HEK293 (cell line): ENCODE measurements around the gene ADH1C.

Source experiments
- ATF2 ChIP-seq: fragments of 450-650 bp; formaldehyde crosslinking; IDR thresholded peaks from 2 replicates; pipeline ENCODE4 v1.5.1; 2016; ENCODE audit warnings: missing biosample characterization, missing genetic modification characterization, low read depth
- EGR2 ChIP-seq: fragments of 450-650 bp; formaldehyde crosslinking; IDR thresholded peaks from 2 replicates; pipeline ENCODE4 v1.5.1; 2016; ENCODE audit warnings: low read depth, missing biosample characterization, missing genetic modification characterization
- HOXA7 ChIP-seq: sonication (generic); formaldehyde crosslinking; IDR thresholded peaks from 2 replicates; pipeline ENCODE4 v1.8.1; 2022; ENCODE audit warnings: missing genetic modification reagents, borderline replicate concordance
- SP2 ChIP-seq: fragments of 450-650 bp; formaldehyde crosslinking; IDR thresholded peaks from 2 replicates; pipeline ENCODE4 v1.5.1; 2016; ENCODE audit warnings: missing biosample characterization, missing genetic modification characterization
- SP7 ChIP-seq: fragments of 450-650 bp; formaldehyde crosslinking; IDR thresholded peaks from 2 replicates; pipeline ENCODE4 v1.5.1; 2016; ENCODE audit warnings: missing biosample characterization, missing genetic modification characterization
- ZBTB7A ChIP-seq: fragments of 450-650 bp; formaldehyde crosslinking; IDR thresholded peaks from 2 replicates; pipeline ENCODE4 v1.5.1; 2016; ENCODE audit warnings: low read depth, missing biosample characterization, missing genetic modification characterization
- ZNF248 ChIP-seq: fragments of 450-650 bp; formaldehyde crosslinking; IDR thresholded peaks from 2 replicates; pipeline ENCODE4 v1.5.1; 2017; ENCODE audit warnings: missing biosample characterization, missing genetic modification characterization
- ZNF274 ChIP-seq, 2 experiments: fragments of 200-500 bp in 1 of 2; fragments of 450-650 bp in 1 of 2; sonication (Bioruptor generic) in 1 of 2; formaldehyde crosslinking in 1 of 2; IDR thresholded peaks; 2 replicates each; pipeline versions ENCODE4 v1.5.1 to v1.6.1; 2014 to 2016; ENCODE audit warnings: borderline replicate concordance in 1 of 2, inconsistent platforms in 1 of 2, low read length in 1 of 2, missing biosample characterization in 1 of 2, missing genetic modification characterization in 1 of 2
- ZNF324 ChIP-seq: fragments of 450-650 bp; formaldehyde crosslinking; IDR thresholded peaks from 2 replicates; pipeline ENCODE4 v1.5.1; 2016; ENCODE audit warnings: missing biosample characterization, missing genetic modification characterization
- ZNF404 ChIP-seq: fragments of 450-650 bp; formaldehyde crosslinking; IDR thresholded peaks from 2 replicates; pipeline ENCODE4 v1.5.1; 2017; ENCODE audit warnings: missing biosample characterization, missing genetic modification characterization
- ZNF416 ChIP-seq: fragments of 450-650 bp; formaldehyde crosslinking; IDR thresholded peaks from 2 replicates; pipeline ENCODE4 v1.5.1; 2016; ENCODE audit warnings: missing biosample characterization, missing genetic modification characterization
- ZNF692 ChIP-seq: fragments of 450-650 bp; formaldehyde crosslinking; IDR thresholded peaks from 2 replicates; pipeline ENCODE4 v1.5.1; 2016; ENCODE audit warnings: missing biosample characterization, missing genetic modification characterization
- ZNF747 ChIP-seq: fragments of 450-650 bp; formaldehyde crosslinking; IDR thresholded peaks from 2 replicates; pipeline ENCODE4 v1.5.1; 2016; ENCODE audit warnings: missing biosample characterization, missing genetic modification characterization
- TF ChIP-seq, protein P1 (sequence below): fragments of 450-650 bp; formaldehyde crosslinking; IDR thresholded peaks from 2 replicates; pipeline ENCODE4 v1.5.1; 2016; ENCODE audit warnings: missing biosample characterization, missing genetic modification characterization

GRCh38 chr4:99351487-99351886 is 1.1 kb downstream of the ADH1C start:
- TF ChIP-seq, protein P1, sequence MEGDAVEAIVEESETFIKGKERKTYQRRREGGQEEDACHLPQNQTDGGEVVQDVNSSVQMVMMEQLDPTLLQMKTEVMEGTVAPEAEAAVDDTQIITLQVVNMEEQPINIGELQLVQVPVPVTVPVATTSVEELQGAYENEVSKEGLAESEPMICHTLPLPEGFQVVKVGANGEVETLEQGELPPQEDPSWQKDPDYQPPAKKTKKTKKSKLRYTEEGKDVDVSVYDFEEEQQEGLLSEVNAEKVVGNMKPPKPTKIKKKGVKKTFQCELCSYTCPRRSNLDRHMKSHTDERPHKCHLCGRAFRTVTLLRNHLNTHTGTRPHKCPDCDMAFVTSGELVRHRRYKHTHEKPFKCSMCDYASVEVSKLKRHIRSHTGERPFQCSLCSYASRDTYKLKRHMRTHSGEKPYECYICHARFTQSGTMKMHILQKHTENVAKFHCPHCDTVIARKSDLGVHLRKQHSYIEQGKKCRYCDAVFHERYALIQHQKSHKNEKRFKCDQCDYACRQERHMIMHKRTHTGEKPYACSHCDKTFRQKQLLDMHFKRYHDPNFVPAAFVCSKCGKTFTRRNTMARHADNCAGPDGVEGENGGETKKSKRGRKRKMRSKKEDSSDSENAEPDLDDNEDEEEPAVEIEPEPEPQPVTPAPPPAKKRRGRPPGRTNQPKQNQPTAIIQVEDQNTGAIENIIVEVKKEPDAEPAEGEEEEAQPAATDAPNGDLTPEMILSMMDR, result no peak
- TF ChIP-seq ZNF747 (tag by site-specific recombination), result no peak
- no peak for TF ChIP-seq ZNF274 (IDR thresholded peaks at IDR 0.05; ENCODE audit: low read length)
- TF ChIP-seq ZNF274 (tag by site-specific recombination; IDR thresholded peaks at IDR 0.05; ENCODE audit: borderline replicate concordance), result no peak
- no peak for TF ChIP-seq ZNF404
- no peak for TF ChIP-seq ATF2 (tag by site-specific recombination)
- TF ChIP-seq HOXA7 (CRISPR knock-in tag), result no peak
- TF ChIP-seq SP7 (tag by site-specific recombination), result no peak
- TF ChIP-seq ZNF692 (tag by site-specific recombination), result no peak
- TF ChIP-seq ZBTB7A (tag by site-specific recombination), result no peak
- TF ChIP-seq ZNF324 (tag by site-specific recombination), result no peak
- TF ChIP-seq ZNF416 (tag by site-specific recombination), result no peak
- no peak for TF ChIP-seq ZNF248 (tag by site-specific recombination)
- no peak for TF ChIP-seq EGR2 (tag by site-specific recombination)
- no peak for TF ChIP-seq SP2 (tag by site-specific recombination)
